Measurements from ENCODE around the gene TBRG4.

Gene TBRG4

DNA sequence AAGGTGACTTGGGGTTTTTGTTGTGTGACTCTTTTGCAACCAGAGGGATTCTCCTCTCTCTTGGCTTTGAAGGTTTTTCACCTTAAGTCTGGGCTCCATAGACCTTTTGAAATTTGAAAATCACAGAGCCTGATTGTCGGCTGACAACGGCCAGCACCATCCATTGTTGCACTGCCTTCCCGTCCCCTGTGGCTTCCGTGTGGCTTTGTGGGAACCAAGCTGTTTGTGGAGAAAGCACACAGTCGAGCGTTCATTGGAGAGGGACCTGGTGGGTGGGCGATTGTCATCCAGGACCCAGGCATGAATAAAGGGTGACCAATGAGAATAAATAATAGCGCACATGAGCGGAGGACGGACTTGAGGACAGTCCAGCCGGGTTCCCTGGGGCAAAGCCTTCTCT lies 38.7 kb upstream of the TBRG4 start:
- TF ChIP-seq, protein P1, sequence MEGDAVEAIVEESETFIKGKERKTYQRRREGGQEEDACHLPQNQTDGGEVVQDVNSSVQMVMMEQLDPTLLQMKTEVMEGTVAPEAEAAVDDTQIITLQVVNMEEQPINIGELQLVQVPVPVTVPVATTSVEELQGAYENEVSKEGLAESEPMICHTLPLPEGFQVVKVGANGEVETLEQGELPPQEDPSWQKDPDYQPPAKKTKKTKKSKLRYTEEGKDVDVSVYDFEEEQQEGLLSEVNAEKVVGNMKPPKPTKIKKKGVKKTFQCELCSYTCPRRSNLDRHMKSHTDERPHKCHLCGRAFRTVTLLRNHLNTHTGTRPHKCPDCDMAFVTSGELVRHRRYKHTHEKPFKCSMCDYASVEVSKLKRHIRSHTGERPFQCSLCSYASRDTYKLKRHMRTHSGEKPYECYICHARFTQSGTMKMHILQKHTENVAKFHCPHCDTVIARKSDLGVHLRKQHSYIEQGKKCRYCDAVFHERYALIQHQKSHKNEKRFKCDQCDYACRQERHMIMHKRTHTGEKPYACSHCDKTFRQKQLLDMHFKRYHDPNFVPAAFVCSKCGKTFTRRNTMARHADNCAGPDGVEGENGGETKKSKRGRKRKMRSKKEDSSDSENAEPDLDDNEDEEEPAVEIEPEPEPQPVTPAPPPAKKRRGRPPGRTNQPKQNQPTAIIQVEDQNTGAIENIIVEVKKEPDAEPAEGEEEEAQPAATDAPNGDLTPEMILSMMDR (IDR thresholded peaks at IDR 0.05; ENCODE audit: low read depth, low read length) = no peak
- no peak for DNase-seq (ENCODE audit: extremely low read depth, low read depth)

DNA sequence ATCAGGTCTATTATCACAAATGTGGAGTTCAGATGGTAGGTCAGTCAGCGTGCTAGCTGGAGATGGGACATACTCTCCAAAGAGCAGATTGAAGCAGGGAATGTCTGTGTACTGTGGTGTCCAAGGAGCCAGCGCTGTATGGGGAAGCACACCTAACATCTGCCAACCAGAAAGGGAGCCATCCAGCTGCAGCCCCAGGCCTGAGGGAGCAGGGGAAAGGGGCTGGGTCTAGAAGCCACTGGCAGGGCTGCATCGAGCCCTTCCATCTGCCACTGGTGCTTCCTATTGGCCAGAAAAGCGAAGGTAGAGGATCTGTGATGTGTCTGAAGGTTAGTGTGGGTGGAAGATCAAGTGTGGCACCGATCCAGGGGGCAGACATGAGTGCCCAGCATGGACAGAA lies 38.1 kb upstream of the TBRG4 start:
- TF ChIP-seq, protein P1 (IDR thresholded peaks at IDR 0.05; ENCODE audit: low read depth, low read length) = no peak
- no peak for DNase-seq (ENCODE audit: extremely low read depth, low read depth)

DNA sequence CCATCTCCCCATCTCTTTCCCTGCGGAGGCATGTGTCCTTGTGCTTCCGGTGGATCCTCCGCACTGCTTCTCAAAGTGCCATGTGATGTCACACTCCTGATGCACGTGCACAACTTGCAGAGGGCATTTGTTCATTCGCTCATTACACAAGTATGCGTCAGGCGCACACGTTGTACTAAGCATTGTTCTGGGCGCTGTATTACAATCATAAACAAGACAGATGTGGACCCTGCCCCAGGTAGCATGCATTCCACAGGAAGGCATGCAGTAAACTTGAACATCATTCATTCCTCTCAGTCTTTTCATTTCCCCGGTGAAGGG lies 37.1 kb upstream of the TBRG4 start:
- no peak for DNase-seq (ENCODE audit: extremely low read depth, low read depth)
- TF ChIP-seq, protein P1 (IDR thresholded peaks at IDR 0.05; ENCODE audit: low read depth, low read length) = no peak

DNA sequence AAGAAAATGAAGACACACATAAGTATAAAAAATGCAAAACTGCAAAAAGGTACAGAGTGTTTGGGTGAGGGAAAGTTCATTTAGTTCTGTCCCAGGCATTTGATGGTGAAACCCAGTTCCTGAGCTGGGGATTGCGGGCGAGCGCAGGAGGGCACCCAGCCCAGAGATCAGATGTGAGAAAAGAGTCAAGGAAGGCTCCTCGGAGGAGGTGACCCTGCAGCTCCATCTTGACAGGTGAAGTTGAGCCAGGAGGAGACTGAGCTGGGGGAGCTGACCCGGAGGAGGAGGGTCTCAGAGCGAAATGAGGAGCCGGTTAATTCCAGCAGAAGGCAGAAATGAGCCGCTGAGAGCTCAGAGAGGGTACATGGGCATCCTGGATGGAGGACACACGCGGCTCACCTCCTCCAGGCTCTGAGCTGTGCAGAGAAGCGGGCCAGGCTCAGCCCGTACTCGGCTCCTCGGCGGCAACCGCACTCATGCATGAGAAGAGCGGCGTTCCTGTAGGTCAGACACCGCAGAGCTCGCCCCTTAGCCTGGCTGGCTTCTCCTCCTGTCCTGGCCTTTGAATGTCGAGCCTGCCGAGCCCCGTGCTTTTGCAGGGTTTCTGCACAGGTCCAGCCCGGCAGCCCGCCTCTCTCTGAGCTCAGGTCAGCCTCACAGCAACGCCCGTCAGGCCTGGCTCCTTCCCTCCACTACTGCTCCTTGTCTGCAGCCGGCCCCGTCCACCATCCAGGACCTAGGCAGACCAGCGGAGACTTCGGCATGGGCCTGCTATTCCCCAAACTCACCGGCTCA lies 36.6 kb upstream of the TBRG4 start:
- no peak for DNase-seq (ENCODE audit: extremely low read depth, low read depth)

DNA sequence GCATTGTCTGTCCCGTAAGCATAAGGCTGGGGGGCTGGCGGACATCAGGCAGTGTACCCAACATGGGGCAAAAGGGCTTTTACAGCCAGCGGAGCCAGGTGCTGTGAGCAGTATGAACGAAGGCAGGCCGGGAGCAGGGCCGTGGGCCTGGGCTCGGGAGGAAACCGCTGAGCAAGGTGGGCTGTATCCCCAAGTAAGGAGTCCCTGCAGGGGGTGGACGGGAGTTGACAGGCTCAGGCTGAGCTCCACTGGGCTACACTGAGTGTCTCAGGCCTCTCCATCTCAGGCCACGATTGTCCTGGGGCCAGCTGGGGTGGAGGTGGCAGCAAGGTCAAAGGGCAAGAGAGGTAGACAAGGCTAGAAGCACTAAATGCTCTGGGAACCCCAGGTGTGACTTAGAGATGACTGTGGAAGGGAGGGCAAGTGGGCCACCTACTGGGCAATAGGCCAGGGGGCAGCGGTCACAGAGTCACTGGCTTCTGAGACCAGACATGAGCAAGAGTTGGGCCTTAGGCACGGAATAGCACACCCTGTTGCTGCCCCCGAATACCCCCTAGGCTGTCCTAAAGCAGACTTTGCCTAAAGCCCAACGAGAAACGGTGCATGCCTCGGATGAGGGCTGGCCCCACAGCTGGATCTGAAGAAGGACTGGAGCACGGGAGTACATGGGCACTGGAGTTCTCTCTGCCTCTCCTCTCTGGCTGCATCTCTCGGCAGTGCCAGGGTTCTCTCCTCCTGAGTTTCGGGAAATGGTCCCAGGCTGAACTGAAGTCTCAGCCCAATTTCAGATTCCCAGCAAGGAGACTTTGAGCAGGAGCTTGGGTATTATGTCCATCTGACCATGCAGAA lies 35.3 kb upstream of the TBRG4 start:
- DNase-seq (ENCODE audit: extremely low read depth, low read depth) = no peak

More for the DNA sequence above, 36.6 kb upstream of the TBRG4 start:
- TF ChIP-seq, protein P1 (IDR thresholded peaks at IDR 0.05; ENCODE audit: low read depth, low read length) = no peak

DNA sequence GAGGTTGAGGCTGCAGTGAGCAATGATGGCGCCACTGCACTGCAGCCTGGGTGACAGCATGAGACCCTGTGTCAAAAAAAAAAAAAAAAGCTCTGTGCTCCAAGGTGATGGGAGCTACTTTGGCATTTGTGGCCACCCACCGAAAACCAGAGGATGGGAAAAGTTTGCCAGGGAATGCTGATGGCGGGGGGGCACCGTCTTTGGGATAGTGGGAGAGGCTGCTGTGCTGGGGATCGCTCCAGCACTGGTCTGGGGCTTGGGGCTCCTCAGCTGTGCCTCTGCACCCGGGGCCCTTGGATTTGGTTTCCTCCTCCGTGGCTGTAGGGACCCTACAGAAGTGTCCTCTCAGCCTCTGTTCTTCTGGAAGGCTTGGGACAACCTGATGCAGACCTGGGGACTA lies 34.4 kb upstream of the TBRG4 start:
- DNase-seq (ENCODE audit: extremely low read depth, low read depth) = no peak

More for the DNA sequence above, 35.3 kb upstream of the TBRG4 start:
- TF ChIP-seq, protein P1 (IDR thresholded peaks at IDR 0.05; ENCODE audit: low read depth, low read length) = no peak

More for the DNA sequence above, 34.4 kb upstream of the TBRG4 start:
- TF ChIP-seq, protein P1 (IDR thresholded peaks at IDR 0.05; ENCODE audit: low read depth, low read length) = no peak

Measured in AG09319 (cell line).